OCI-LY1 (cell line): ENCODE data around the gene ADAMTS3.

Experiments
- H2AFZ ChIP-seq: fragments of 200-600 bp; sonication (generic), shearing (Covaris generic); 2 replicates; pipeline ENCODE4 v1.6.0; 2014; ENCODE audit warnings: antibody characterized with exemption, mild to moderate bottlenecking, low read length
- H3F3A ChIP-seq: fragments of 200-600 bp; sonication (generic), shearing (Covaris generic); 2 replicates; pipeline ENCODE4 v1.6.0; 2014; ENCODE audit warnings: mild to moderate bottlenecking, antibody characterized with exemption, low read length, moderate library complexity; ENCODE audit not compliant: insufficient read depth
- H3K27ac ChIP-seq: fragments of 200-600 bp; sonication (generic); 2 replicates; pipeline ENCODE4 v1.5.1; 2014; ENCODE audit warnings: low read length, mixed run types, mild to moderate bottlenecking, low read depth; ENCODE audit not compliant: poor library complexity, severe bottlenecking
- H3K27me3 ChIP-seq: fragments of 200-600 bp; sonication (generic); 2 replicates; pipeline ENCODE4 v1.6.0; 2014; ENCODE audit warnings: antibody characterized with exemption, mild to moderate bottlenecking, low read length, moderate library complexity; ENCODE audit not compliant: insufficient read depth
- H3K36me3 ChIP-seq: fragments of 200-600 bp; sonication (generic); 2 replicates; pipeline ENCODE4 v1.6.1; 2014; ENCODE audit warnings: mild to moderate bottlenecking, antibody characterized with exemption, low read length, moderate library complexity, mixed read lengths; ENCODE audit not compliant: insufficient read depth
- H3K4me1 ChIP-seq: fragments of 200-600 bp; sonication (generic); 2 replicates; pipeline ENCODE4 v1.5.1; 2014; ENCODE audit warnings: mild to moderate bottlenecking, low read length, moderate library complexity; ENCODE audit not compliant: insufficient read depth, severe bottlenecking
- H3K4me2 ChIP-seq: fragments of 200-600 bp; sonication (generic), shearing (Covaris generic); 2 replicates; pipeline ENCODE4 v1.6.1; 2014; ENCODE audit warnings: low read length
- H3K4me3 ChIP-seq: fragments of 200-600 bp; sonication (generic); 2 replicates; pipeline ENCODE4 v1.5.1; 2014; ENCODE audit warnings: low read length, low read depth, mild to moderate bottlenecking, mixed read lengths; ENCODE audit not compliant: poor library complexity, severe bottlenecking
- H3K79me2 ChIP-seq: fragments of 200-600 bp; shearing (Covaris generic); 2 replicates; pipeline ENCODE4 v1.6.1; 2016; ENCODE audit warnings: mixed run types, low read length, mixed read lengths; ENCODE audit not compliant: insufficient read depth
- H3K9ac ChIP-seq: fragments of 200-600 bp; sonication (generic), shearing (Covaris generic); 2 replicates; pipeline ENCODE4 v1.6.1; 2014; ENCODE audit warnings: mild to moderate bottlenecking, low read length, mixed read lengths
- H3K9me2 ChIP-seq: fragments of 200-600 bp; sonication (generic), shearing (Covaris generic); 2 replicates; pipeline ENCODE4 v1.6.1; 2014; ENCODE audit warnings: low read depth, mild to moderate bottlenecking, low read length, mixed read lengths
- H3K9me3 ChIP-seq: fragments of 200-600 bp; shearing (Covaris generic); 2 replicates; pipeline ENCODE4 v1.6.1; 2014; ENCODE audit warnings: low read length, mixed read lengths
- H4K20me1 ChIP-seq: fragments of 200-600 bp; sonication (generic), shearing (Covaris generic); 2 replicates; pipeline ENCODE4 v1.6.0; 2016; ENCODE audit warnings: mild to moderate bottlenecking, low read length; ENCODE audit not compliant: insufficient read depth
- CTCF ChIP-seq: fragments of 200-600 bp; sonication (generic), shearing (Covaris generic); IDR thresholded peaks from 2 replicates; pipeline ENCODE4 v1.5.1; 2017; ENCODE audit warnings: mild to moderate bottlenecking, antibody characterized with exemption, low read length, moderate library complexity, mixed read lengths
- EZH2 ChIP-seq: fragments of 200-600 bp; sonication (generic), shearing (Covaris generic); IDR thresholded peaks from 2 replicates; pipeline ENCODE4 v1.8.0; 2017; ENCODE audit warnings: borderline replicate concordance, mixed run types, mild to moderate bottlenecking, antibody characterized with exemption, low read length, moderate library complexity, mixed read lengths

Gene ADAMTS3

GRCh38 chr4:72365981-72366380 lies 203.0 kb downstream of the ADAMTS3 start:
- no peak overlapping the region for H3K4me3 ChIP-seq
- no peaks in the 10 kb centered on the region for H4K20me1 ChIP-seq
- H3K4me2 ChIP-seq, result no peak overlapping the region
- H2AFZ ChIP-seq, result no peak overlapping the region
- no peaks in the 10 kb centered on the region for H3K4me1 ChIP-seq
- no peaks in the 10 kb centered on the region for H3F3A ChIP-seq
- H3K36me3 ChIP-seq, result no peaks in the 10 kb centered on the region
- no peak overlapping the region for H3K27ac ChIP-seq
- no peaks in the 10 kb centered on the region for H3K9me3 ChIP-seq
- H3K9me2 ChIP-seq, result no peaks in the 10 kb centered on the region
- no peaks in the 10 kb centered on the region for H3K27me3 ChIP-seq
- TF ChIP-seq CTCF, result no peak
- no peak for TF ChIP-seq EZH2
- H3K9ac ChIP-seq, result no peak overlapping the region
- no peaks in the 10 kb centered on the region for H3K79me2 ChIP-seq

GRCh38 chr4:72365016-72365415 lies 204.0 kb downstream of the ADAMTS3 start:
- Histone ChIP-seq H3K79me2 (no peaks in the 10 kb centered on the region), H3K9me2 (no peaks in the 10 kb centered on the region), H3K36me3 (no peaks in the 10 kb centered on the region), H3F3A (no peaks in the 10 kb centered on the region), H3K27me3 (no peaks in the 10 kb centered on the region), H3K4me2 (no peak overlapping the region), H3K27ac (no peak overlapping the region), H3K9me3 (no peaks in the 10 kb centered on the region), H3K4me1 (no peaks in the 10 kb centered on the region), H3K4me3 (no peak overlapping the region), H4K20me1 (no peaks in the 10 kb centered on the region), H2AFZ (no peak overlapping the region), H3K9ac (no peak overlapping the region)
- TF ChIP-seq EZH2 (no peak), CTCF (no peak)

GRCh38 chr4:72360075-72360474 lies 208.9 kb downstream of the ADAMTS3 start:
- Histone ChIP-seq H2AFZ (no peak overlapping the region), H3K36me3 (no peaks in the 10 kb centered on the region), H3K4me1 (no peaks in the 10 kb centered on the region), H3K79me2 (no peaks in the 10 kb centered on the region), H3K9ac (no peak overlapping the region), H3F3A (peaks cover 3% of the 10 kb centered on the region; the same call in 1 of the 2 replicates), H3K4me2 (no peak overlapping the region), H3K4me3 (no peak overlapping the region), H3K27me3 (no peaks in the 10 kb centered on the region), H3K27ac (no peak overlapping the region), H3K9me2 (no peaks in the 10 kb centered on the region), H4K20me1 (no peaks in the 10 kb centered on the region), H3K9me3 (no peaks in the 10 kb centered on the region)
- TF ChIP-seq CTCF, result no peak
- no peak for TF ChIP-seq EZH2
